ENCODE data around the gene FZR1.

The FZR1 gene

DNA sequence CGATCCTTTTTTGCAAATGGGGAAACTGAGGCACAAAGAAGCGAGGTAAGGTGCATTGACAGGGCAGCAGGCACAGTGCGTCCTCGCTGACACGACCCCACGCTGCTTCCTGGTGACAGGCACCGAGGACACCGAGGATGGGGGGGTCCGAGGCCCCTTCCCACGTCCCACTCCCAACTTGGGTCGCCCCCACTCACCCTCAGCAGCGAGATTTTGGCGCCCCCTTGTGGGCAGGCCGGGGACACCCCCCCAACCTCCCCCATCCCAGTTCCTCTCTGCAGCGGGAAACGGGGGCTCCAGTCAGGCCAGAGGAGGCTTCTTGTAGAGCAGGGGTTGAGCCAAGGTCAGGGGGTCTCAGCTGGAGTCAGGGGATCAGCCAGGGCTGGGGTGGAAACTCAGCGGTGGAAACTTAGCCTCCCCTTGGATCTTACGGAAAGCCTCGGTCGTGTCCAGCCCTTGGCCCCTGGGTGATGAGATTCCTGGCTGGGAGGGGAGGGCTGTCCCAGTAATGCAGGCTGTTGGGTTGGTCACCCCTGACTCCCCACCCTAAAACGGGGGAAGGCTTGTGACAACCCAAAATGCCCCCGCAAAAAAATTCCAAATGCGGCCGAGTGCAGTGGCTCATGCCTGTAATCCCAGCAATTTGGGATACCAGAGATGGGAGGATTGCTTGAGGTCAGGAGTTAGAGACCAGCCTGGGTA lies 34.0 kb upstream of the FZR1 start:
- peak overlapping the region; percentile 10; the same call in 1 of the 2 replicates for H3K27ac ChIP-seq (ENCODE audit: low read length)
- H3K4me3 ChIP-seq (ENCODE audit: low read depth in 1 of 2, low read length in 2 of 2), result no peak overlapping the region
- peaks cover 4% of the 10 kb centered on the region for H3K9me3 ChIP-seq (ENCODE audit: insufficient read depth, low read length, severe bottlenecking)
- no peak overlapping the region for H2AFZ ChIP-seq (ENCODE audit: low read depth, low read length)
- H3K79me2 ChIP-seq (ENCODE audit: insufficient read depth, low read length), result no peaks in the 10 kb centered on the region
- no peak overlapping the region for H3K9ac ChIP-seq (ENCODE audit: low read depth, low read length)
- no peaks in the 10 kb centered on the region for H3K4me1 ChIP-seq (ENCODE audit: insufficient read depth, low read length)
- H3K36me3 ChIP-seq (ENCODE audit: insufficient read depth, low read length), result no peaks in the 10 kb centered on the region; the same call in none of the 2 replicates
- H3K27me3 ChIP-seq (ENCODE audit: insufficient read depth, low read length, poor library complexity), result no peaks in the 10 kb centered on the region
- DNase-seq (peak; percentile 57), ATAC-seq (ENCODE audit: insufficient read depth, low read depth) (peak; percentile 57; the same call in 1 of the 3 replicates)
- TF ChIP-seq, protein P1, sequence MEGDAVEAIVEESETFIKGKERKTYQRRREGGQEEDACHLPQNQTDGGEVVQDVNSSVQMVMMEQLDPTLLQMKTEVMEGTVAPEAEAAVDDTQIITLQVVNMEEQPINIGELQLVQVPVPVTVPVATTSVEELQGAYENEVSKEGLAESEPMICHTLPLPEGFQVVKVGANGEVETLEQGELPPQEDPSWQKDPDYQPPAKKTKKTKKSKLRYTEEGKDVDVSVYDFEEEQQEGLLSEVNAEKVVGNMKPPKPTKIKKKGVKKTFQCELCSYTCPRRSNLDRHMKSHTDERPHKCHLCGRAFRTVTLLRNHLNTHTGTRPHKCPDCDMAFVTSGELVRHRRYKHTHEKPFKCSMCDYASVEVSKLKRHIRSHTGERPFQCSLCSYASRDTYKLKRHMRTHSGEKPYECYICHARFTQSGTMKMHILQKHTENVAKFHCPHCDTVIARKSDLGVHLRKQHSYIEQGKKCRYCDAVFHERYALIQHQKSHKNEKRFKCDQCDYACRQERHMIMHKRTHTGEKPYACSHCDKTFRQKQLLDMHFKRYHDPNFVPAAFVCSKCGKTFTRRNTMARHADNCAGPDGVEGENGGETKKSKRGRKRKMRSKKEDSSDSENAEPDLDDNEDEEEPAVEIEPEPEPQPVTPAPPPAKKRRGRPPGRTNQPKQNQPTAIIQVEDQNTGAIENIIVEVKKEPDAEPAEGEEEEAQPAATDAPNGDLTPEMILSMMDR (IDR thresholded peaks at IDR 0.05; ENCODE audit: borderline replicate concordance, extremely low read depth, low read length, poor library complexity, severe bottlenecking), result peak; percentile 89
- no peak for TF ChIP-seq EZH2 (IDR thresholded peaks at IDR 0.05; ENCODE audit: borderline replicate concordance, low read depth, low read length, severe bottlenecking)
- H4K20me1 ChIP-seq (ENCODE audit: insufficient read depth, low read length), result 0 out of 2 replicates have a peak, but pooled peaks cover 5% of the 10 kb centered on the region
- no peak overlapping the region for H3K4me2 ChIP-seq (ENCODE audit: insufficient read depth, low read length)

DNA sequence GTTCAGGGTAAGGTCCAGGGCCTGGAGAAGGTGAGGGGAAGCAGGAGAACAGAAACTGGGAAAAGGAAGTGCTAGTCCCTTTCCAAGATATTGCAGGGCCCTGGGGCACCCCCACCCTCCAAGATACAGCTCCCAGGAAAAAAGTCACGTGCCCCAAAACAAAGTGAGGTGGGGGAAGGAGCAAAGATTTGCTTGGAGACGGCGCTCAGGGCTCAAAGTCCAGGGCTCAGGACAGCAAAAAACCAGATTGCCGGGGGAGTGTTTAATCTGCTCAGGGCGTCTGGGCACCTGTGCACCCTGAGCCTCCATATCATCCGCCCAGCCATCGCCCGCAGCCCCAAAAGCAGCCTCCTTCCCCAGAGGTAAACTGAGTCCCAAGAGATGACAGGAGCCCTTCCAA lies 32.1 kb upstream of the FZR1 start:
- no peaks in the 10 kb centered on the region for H3K9me3 ChIP-seq (ENCODE audit: insufficient read depth, low read length, severe bottlenecking)
- no peak overlapping the region for H2AFZ ChIP-seq (ENCODE audit: low read depth, low read length)
- ATAC-seq (ENCODE audit: insufficient read depth, low read depth) (no peak), DNase-seq (no peak)
- H3K79me2 ChIP-seq (ENCODE audit: insufficient read depth, low read length), result no peaks in the 10 kb centered on the region
- peaks cover 14% of the 10 kb centered on the region for H3K4me1 ChIP-seq (ENCODE audit: insufficient read depth, low read length)
- H3K27me3 ChIP-seq (ENCODE audit: insufficient read depth, low read length, poor library complexity), result no peaks in the 10 kb centered on the region
- no peak overlapping the region for H3K27ac ChIP-seq (ENCODE audit: low read length)
- no peak for TF ChIP-seq EZH2 (IDR thresholded peaks at IDR 0.05; ENCODE audit: borderline replicate concordance, low read depth, low read length, severe bottlenecking)
- TF ChIP-seq, protein P1 (IDR thresholded peaks at IDR 0.05; ENCODE audit: borderline replicate concordance, extremely low read depth, low read length, poor library complexity, severe bottlenecking), result no peak
- 0 out of 2 replicates have a peak, but pooled peaks cover 5% of the 10 kb centered on the region for H4K20me1 ChIP-seq (ENCODE audit: insufficient read depth, low read length)
- H3K9ac ChIP-seq (ENCODE audit: low read depth, low read length), result no peak overlapping the region
- no peaks in the 10 kb centered on the region; the same call in 1 of the 2 replicates for H3K36me3 ChIP-seq (ENCODE audit: insufficient read depth, low read length)
- no peak overlapping the region for H3K4me3 ChIP-seq (ENCODE audit: low read depth in 1 of 2, low read length in 2 of 2)
- H3K4me2 ChIP-seq (ENCODE audit: insufficient read depth, low read length), result no peak overlapping the region

DNA sequence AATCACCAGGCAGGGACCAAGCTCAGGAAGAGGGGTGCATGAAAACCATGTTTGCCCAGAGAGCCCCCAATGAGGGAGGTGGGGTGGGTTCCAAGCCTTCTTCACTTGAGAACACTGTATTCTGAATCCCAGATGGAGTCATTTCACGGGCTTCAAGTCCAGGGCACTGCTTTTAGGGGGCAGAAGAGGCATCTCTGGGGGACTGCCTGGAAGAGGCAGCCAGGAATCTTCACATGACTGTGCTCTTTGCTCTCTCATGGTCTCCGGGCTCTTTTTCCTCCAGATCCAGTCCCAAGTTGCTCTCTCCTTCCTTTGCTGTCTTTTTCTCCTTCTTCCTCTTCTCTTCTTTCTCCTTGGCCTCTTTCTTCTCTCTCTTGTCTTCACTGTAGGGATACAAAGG lies 31.5 kb upstream of the FZR1 start:
- Histone ChIP-seq H3K79me2 (ENCODE audit: insufficient read depth, low read length) (no peaks in the 10 kb centered on the region), H3K27me3 (ENCODE audit: insufficient read depth, low read length, poor library complexity) (no peaks in the 10 kb centered on the region), H3K9me3 (ENCODE audit: insufficient read depth, low read length, severe bottlenecking) (no peaks in the 10 kb centered on the region), H2AFZ (ENCODE audit: low read depth, low read length) (no peak overlapping the region), H3K4me3 (ENCODE audit: low read depth in 1 of 2, low read length in 2 of 2) (no peak overlapping the region), H4K20me1 (ENCODE audit: insufficient read depth, low read length) (0 out of 2 replicates have a peak, but pooled peaks cover 5% of the 10 kb centered on the region), H3K36me3 (ENCODE audit: insufficient read depth, low read length) (no peaks in the 10 kb centered on the region; the same call in 1 of the 2 replicates), H3K4me2 (ENCODE audit: insufficient read depth, low read length) (no peak overlapping the region), H3K4me1 (ENCODE audit: insufficient read depth, low read length) (peaks cover 20% of the 10 kb centered on the region), H3K9ac (ENCODE audit: low read depth, low read length) (no peak overlapping the region), H3K27ac (ENCODE audit: low read length) (no peak overlapping the region)
- TF ChIP-seq, protein P1 (IDR thresholded peaks at IDR 0.05; ENCODE audit: borderline replicate concordance, extremely low read depth, low read length, poor library complexity, severe bottlenecking), result no peak
- TF ChIP-seq EZH2 (IDR thresholded peaks at IDR 0.05; ENCODE audit: borderline replicate concordance, low read depth, low read length, severe bottlenecking), result no peak
- DNase-seq (no peak), ATAC-seq (ENCODE audit: insufficient read depth, low read depth) (no peak)

Data from DND-41 (cell line).